ENCODE data around the gene WDR93.

WDR93 gene

DNA sequence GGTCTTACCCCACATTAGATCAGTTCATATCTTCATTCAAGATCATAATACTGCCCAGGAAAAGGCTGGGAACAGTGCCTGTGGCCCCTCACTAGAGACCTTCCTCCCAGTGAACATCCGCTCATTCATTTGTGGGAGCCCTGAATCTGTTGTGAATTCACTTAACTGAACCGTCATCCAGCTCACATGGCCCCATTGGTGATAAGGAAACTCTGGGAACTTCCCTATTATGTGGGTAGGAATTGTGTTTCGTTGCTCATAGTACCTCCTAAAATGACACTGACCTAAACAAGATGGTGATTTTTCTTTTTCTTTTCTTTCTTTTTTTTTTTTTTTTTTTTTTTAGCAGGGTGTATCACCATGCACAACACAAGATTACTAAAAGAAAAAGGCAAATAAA lies 78.8 kb downstream of the WDR93 start:
- no peak overlapping the region for H3K4me3 ChIP-seq (ENCODE audit: low read length)
- no peak overlapping the region for H3K9ac ChIP-seq (ENCODE audit: low read length)
- TF ChIP-seq EZH2phosphoT487 (IDR thresholded peaks at IDR 0.05; ENCODE audit: low read length) (no peak), EZH2 (optimal IDR thresholded peaks at IDR 0.05; ENCODE audit: low read depth, low read length) (no peak)
- TF ChIP-seq, protein P1, sequence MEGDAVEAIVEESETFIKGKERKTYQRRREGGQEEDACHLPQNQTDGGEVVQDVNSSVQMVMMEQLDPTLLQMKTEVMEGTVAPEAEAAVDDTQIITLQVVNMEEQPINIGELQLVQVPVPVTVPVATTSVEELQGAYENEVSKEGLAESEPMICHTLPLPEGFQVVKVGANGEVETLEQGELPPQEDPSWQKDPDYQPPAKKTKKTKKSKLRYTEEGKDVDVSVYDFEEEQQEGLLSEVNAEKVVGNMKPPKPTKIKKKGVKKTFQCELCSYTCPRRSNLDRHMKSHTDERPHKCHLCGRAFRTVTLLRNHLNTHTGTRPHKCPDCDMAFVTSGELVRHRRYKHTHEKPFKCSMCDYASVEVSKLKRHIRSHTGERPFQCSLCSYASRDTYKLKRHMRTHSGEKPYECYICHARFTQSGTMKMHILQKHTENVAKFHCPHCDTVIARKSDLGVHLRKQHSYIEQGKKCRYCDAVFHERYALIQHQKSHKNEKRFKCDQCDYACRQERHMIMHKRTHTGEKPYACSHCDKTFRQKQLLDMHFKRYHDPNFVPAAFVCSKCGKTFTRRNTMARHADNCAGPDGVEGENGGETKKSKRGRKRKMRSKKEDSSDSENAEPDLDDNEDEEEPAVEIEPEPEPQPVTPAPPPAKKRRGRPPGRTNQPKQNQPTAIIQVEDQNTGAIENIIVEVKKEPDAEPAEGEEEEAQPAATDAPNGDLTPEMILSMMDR (IDR thresholded peaks at IDR 0.05; ENCODE audit: low read length): no peak
- H3K36me3 ChIP-seq (replicated peaks; ENCODE audit: insufficient read depth, low read length): no peaks in the 10 kb centered on the region
- H3K9me2 ChIP-seq (replicated peaks; ENCODE audit: insufficient read depth, low read length): no peaks in the 10 kb centered on the region
- H2AFZ ChIP-seq (ENCODE audit: low read length): no peak overlapping the region
- no peaks in the 10 kb centered on the region for H3F3A ChIP-seq (ENCODE audit: insufficient read depth, low read length)
- no peak overlapping the region for H3K27ac ChIP-seq (ENCODE audit: low read length)
- H3K79me2 ChIP-seq (ENCODE audit: low read length): no peaks in the 10 kb centered on the region
- no peaks in the 10 kb centered on the region for H3K4me1 ChIP-seq (ENCODE audit: low read length)
- H4K20me1 ChIP-seq (ENCODE audit: insufficient read depth, low read length): no peaks in the 10 kb centered on the region
- no peaks in the 10 kb centered on the region for H3K9me3 ChIP-seq (replicated peaks; ENCODE audit: insufficient read depth, low read length)
- DNase-seq: no peak
- no peak overlapping the region for H3K4me2 ChIP-seq (ENCODE audit: low read depth, low read length)
- H3K27me3 ChIP-seq (replicated peaks; ENCODE audit: insufficient read depth, low read length): no peaks in the 10 kb centered on the region

DNA sequence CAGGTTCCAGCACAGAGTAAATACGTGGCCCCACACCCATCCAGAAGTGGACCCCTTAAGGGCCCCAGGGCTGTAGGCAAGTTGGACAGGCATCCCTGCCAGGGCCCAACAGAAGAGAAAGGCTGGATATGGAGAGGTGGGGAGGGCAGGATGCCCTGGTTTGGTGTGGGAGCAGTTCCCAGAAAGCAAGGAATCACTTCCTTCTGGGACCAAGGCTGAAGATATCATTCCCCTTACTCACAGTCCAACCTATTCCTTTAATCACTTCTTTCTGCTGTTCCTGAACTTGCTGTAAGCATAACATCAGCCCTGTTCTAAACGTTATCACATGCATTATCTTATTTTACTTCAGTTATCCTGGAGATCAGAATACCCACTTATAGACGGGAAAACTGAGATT lies 79.4 kb downstream of the WDR93 start:
- Histone ChIP-seq H4K20me1 (ENCODE audit: insufficient read depth, low read length) (no peaks in the 10 kb centered on the region), H3K27me3 (replicated peaks; ENCODE audit: insufficient read depth, low read length) (no peaks in the 10 kb centered on the region), H3K4me2 (ENCODE audit: low read depth, low read length) (no peak overlapping the region), H3K27ac (ENCODE audit: low read length) (no peak overlapping the region), H3K9ac (ENCODE audit: low read length) (no peak overlapping the region), H3K4me1 (ENCODE audit: low read length) (no peaks in the 10 kb centered on the region), H3F3A (ENCODE audit: insufficient read depth, low read length) (no peaks in the 10 kb centered on the region), H3K36me3 (replicated peaks; ENCODE audit: insufficient read depth, low read length) (no peaks in the 10 kb centered on the region), H3K9me3 (replicated peaks; ENCODE audit: insufficient read depth, low read length) (no peaks in the 10 kb centered on the region), H2AFZ (ENCODE audit: low read length) (no peak overlapping the region), H3K79me2 (ENCODE audit: low read length) (no peaks in the 10 kb centered on the region), H3K4me3 (ENCODE audit: low read length) (no peak overlapping the region), H3K9me2 (replicated peaks; ENCODE audit: insufficient read depth, low read length) (no peaks in the 10 kb centered on the region)
- TF ChIP-seq EZH2 (optimal IDR thresholded peaks at IDR 0.05; ENCODE audit: low read depth, low read length) (no peak), EZH2phosphoT487 (IDR thresholded peaks at IDR 0.05; ENCODE audit: low read length) (no peak)
- no peak for DNase-seq

DNA sequence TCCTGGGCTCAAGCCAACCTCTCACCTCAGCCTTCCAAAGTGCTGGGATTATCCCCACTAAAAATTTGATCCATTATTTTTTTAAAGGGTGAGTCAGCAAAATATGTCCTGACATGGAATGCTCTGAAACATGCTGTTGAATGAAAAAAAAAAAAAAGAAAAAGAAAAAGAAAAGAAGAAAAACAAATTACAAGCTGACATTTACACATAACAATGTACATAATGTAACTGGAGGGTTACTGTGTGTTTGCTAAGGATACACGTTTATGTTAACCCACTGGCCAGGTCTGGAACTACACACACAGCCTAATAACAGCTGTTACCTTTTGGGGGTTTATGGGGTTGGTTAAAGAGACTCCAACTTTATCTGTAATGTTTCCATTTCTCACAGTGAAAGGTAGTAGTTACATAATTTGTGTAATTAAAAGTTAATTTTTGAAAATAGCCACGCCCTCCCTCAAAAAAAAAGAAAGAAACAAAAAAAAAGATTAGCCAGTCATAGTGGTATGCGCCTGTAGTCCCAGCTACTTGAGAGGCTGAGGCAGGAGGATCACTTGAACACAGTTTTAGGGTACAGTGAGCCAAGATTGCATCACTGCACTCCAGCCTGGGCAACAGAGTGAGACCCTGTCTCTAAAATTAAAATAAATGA lies 82.4 kb downstream of the WDR93 start:
- Histone ChIP-seq H2AFZ (ENCODE audit: low read length) (no peak overlapping the region), H3F3A (ENCODE audit: insufficient read depth, low read length) (no peaks in the 10 kb centered on the region), H3K27me3 (replicated peaks; ENCODE audit: insufficient read depth, low read length) (no peaks in the 10 kb centered on the region), H3K36me3 (replicated peaks; ENCODE audit: insufficient read depth, low read length) (no peaks in the 10 kb centered on the region), H3K27ac (ENCODE audit: low read length) (no peak overlapping the region), H3K9ac (ENCODE audit: low read length) (no peak overlapping the region), H3K4me3 (ENCODE audit: low read length) (no peak overlapping the region), H3K9me3 (replicated peaks; ENCODE audit: insufficient read depth, low read length) (no peaks in the 10 kb centered on the region), H3K9me2 (replicated peaks; ENCODE audit: insufficient read depth, low read length) (no peaks in the 10 kb centered on the region), H3K4me2 (ENCODE audit: low read depth, low read length) (no peak overlapping the region), H3K79me2 (ENCODE audit: low read length) (no peaks in the 10 kb centered on the region), H3K4me1 (ENCODE audit: low read length) (peaks cover 12% of the 10 kb centered on the region), H4K20me1 (ENCODE audit: insufficient read depth, low read length) (no peaks in the 10 kb centered on the region)
- peak; percentile 25 for DNase-seq
- TF ChIP-seq, protein P1 (IDR thresholded peaks at IDR 0.05; ENCODE audit: low read length): peak; percentile 26
- no peak for TF ChIP-seq EZH2 (optimal IDR thresholded peaks at IDR 0.05; ENCODE audit: low read depth, low read length)

DNA sequence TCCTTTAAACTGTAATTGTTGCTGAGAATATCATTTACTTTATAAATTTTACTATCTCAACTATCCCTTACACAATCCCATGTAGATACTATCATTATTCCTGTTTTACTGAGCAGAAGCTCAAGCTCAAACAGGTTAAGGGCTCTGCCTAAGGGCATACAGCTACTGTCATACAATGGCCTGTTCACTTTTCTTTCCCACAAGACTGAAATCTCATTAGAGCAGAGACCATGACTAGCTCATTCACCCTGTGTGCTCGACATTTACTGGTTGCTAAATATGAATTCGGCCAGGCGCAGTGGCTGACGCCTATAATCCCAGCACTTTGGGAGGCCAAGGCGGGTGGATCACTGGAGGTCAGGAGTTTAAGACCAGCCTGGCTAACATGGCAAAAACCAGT lies 83.9 kb downstream of the WDR93 start:
- H3K27ac ChIP-seq (ENCODE audit: low read length): no peak overlapping the region
- no peaks in the 10 kb centered on the region for H3K9me3 ChIP-seq (replicated peaks; ENCODE audit: insufficient read depth, low read length)
- no peak overlapping the region for H3K9ac ChIP-seq (ENCODE audit: low read length)
- no peak for DNase-seq
- no peak overlapping the region for H3K4me3 ChIP-seq (ENCODE audit: low read length)
- H3K79me2 ChIP-seq (ENCODE audit: low read length): no peaks in the 10 kb centered on the region
- H3K9me2 ChIP-seq (replicated peaks; ENCODE audit: insufficient read depth, low read length): no peaks in the 10 kb centered on the region
- H4K20me1 ChIP-seq (ENCODE audit: insufficient read depth, low read length): no peaks in the 10 kb centered on the region
- H3K36me3 ChIP-seq (replicated peaks; ENCODE audit: insufficient read depth, low read length): no peaks in the 10 kb centered on the region
- TF ChIP-seq EZH2phosphoT487 (IDR thresholded peaks at IDR 0.05; ENCODE audit: low read length): no peak
- TF ChIP-seq, protein P1 (IDR thresholded peaks at IDR 0.05; ENCODE audit: low read length): no peak
- no peak for TF ChIP-seq EZH2 (optimal IDR thresholded peaks at IDR 0.05; ENCODE audit: low read depth, low read length)
- no peak overlapping the region for H2AFZ ChIP-seq (ENCODE audit: low read length)
- H3K27me3 ChIP-seq (replicated peaks; ENCODE audit: insufficient read depth, low read length): no peaks in the 10 kb centered on the region
- H3F3A ChIP-seq (ENCODE audit: insufficient read depth, low read length): no peaks in the 10 kb centered on the region
- H3K4me1 ChIP-seq (ENCODE audit: low read length): peaks cover 12% of the 10 kb centered on the region
- no peak overlapping the region for H3K4me2 ChIP-seq (ENCODE audit: low read depth, low read length)

Data from MM.1S (cell line).